ENCODE measurements around the gene PRR7.

The PRR7 gene

DNA sequence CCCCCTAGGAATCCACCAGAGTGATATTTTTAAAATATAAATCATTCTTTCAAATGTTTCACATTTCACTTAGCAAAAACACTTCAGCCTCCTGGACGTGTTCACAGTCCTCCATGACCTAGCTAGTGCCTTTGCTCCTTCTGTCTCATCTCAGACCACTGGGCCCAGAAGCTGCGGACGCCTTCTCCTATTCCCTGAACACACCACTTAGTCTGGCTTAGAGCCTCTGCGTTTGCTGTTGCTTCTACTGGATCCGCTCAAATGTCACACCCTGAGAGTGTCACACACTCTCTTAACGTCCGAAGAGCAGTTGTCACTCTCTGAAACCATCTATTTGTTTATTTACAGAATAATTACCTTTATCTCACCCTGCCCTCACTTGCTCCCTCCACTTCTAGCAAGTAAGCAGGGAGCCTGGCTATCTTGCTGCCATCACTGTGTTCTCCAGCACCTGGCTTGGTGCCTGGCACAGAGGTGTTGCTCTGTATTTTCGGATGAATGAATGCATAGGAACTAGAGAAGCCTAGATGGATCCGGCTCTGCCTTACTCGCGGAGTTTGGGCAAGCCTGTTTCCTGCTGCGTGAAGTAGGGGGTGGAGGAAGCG lies 21.3 kb upstream of the PRR7 start:
- no peak for DNase-seq

DNA sequence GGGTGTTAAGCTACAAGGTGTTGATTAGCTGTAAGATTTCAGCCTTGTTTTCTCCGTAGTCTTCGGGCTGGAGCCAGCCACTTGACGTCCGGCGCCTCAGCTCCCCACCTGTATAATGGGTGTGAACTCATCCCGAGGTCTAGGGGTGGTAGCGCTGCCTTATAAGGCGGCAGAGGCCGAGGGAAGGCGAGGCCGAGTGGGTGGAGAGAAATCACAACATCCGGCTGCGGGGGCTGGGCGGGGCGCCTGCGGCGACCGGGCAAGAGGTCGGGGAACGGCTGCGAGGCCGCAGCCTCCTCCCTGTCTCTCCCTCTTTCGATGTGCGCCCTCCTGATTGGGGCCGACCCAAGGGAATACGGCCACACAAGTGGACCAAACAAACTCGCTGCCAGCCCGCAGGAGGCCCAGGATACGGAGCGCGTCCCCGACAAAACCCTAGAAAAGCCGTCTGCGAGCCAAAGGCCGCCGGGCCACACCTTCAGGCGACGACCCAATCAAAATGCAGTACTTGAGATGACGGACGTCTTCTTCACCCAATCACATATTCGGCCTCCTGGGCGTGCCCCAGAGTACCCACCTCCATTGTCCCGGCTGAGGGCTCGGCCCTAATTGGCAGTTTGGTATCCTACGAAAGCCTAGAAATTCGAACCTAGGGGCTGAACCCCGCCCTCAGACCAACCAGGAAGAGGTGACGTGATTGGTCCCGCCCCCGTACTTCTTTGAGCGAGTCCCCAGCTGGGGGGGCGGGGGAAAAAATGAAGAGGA lies 20.6 kb upstream of the PRR7 start:
- peak; percentile 99 for DNase-seq

DNA sequence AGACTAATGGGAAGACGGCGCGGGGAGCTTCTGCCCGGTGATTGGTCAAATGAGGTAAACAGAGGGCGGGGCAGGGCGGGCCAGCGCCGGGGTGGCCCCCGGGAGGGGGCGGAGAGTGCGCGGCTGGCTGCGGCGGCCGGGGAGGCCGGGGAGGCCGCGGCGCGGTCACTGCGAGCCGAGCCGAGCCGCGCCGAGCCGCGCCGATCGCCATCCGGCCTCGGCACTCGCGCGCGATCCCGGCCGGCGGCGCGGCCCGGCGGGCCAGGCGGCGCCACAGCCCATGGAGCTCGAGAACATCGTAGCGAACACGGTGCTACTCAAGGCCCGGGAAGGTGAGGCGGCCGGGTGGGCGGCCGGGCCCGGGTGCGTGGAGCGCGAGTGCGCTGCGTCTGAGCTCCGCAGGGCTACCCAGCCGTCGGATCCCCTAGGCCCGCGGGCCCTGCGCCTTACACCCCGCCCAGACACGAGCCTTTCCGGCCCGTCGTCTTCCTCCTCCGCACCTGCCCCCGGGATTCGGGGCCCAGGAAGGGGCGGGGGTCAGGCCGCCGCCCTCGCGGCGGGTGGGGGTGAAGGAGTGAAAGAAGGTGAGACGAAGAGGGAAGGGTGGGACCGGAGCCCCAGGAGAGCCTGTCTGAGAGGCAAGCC lies 19.9 kb upstream of the PRR7 start, which contains the start of gene GRK6:
Gene GRK6 (plus strand): TSS at position 111 of the 645 bp plus-strand sequence. CDS start 170 bp downstream, at position 281.
- peak; percentile 48 for DNase-seq

DNA sequence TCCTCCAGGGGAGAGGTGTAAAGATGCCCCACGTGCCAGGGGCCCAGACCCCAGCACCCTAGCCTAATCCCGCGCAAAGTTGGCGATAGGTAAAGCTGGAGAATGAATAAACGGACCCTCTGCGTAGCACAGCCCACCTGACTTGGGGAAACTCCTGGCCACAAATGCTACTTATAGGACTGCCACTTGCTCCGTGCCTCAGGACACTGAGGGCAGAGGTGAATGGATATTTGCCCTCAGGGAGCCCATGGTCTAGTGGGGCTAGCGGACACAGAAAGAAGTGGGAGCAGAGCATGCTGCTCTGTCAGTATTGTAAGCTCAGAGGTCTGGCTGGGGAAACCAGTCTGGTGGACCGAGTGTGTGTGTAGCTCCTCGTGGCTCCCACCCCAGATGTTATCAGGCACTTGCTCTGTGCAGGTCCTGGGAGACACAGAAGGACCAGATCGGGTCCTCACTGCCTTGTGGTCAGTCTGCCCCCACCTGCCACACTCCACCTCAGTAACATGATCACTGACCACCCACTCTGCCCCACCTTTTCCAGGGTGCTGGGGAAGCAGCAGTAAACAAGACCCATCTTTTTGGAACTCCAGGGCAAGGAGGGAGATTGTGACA lies 19.3 kb upstream of the PRR7 start:
- DNase-seq = no peak

DNA sequence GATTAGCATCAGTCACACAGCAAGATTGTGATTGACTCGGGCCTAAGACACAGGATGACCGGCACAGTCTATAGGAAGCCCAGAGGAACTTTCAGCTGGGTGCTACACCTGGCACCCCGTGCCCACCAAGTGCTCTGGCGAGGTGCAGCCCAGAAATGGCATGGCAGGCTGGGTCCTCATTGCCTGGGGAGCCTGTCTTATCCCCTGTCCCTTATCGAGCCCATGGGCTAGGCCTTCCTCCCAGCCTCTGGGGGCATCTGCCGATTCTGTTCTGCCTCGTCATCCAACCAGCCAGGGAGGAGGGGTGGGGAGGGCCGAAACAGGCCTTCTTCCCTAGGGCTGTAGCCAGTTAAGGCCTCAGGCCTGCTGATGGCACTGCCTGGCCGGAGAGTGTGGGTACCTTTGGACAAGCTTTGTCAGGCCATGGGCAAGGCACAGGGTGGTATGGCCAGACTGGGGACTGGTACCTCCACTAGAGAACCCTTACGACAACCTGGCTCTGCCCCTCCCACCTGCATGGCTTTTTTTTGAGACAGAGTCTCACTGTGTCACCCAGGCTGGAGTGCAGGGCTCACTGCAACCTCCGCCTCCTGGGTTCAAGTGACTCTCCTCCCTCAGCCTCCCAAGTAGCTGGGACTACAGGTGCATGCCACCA lies 18.6 kb upstream of the PRR7 start:
- DNase-seq = no peak

DNA sequence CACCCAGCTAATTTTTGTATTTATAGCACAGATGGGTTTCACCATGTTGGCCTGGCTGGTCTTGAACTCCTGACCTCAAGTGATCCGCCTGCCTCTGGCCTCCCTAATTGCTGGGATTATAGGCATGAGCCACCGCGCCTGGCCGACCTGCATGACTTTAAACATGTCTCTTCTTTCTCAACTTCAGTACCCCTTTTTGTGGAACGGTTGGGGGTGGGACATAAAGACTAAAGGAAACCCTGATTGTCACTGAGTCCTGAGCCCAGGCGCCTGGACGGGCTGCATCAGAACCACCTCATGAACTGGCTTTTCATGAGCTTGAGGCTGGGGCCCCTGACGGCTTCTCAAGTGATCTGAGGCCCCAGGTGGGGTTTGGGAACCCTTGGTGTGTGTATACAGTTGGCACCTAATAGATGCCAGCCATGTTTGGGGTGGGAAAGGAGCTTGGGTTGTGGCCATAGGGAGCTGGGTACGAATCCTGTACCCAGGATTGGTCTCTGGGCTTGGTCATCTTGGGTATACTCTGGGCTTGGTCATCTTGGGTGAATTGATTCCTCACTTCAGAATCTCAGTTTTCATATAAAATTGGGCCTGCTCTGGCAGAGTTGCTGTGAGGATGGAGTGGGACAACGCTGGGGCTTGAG lies 17.9 kb upstream of the PRR7 start:
- no peak for DNase-seq

DNA sequence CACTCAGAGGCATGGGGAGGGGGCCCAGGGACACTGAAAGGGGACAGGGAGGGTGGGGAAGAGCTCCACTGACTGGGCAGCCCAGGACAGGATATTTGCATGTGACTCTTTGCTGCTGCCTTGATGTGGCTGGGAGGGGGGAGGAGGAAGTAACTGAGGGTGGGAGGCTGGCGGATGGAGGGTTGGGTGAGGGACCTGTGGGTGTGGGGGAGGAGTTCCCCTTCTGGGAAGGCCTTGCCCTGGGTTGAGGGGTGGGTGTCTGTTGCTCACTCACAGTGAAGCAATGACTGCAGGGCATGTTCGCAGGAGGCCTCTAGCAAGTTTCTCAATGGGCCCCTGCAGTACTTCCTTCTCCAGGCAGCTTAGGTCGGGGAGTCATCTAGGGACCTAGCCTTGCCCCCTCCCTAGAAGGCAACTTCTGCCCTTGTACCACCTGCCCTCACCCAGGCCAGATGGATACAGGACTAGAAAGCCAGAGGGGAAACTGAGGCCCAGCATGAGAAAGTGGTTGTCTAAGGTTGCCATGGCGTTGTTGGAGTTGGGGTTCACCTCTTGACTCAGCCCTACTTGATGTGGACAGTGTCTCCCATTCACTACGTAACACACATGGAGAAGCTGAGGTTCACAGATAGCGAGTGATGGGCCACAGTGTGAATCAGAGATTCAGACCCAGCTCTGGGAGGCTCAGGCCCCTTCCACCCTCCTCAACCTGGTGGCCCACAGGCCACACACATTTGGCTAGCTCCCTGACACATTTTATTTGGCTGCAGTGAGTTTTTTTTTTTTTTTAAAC lies 17.2 kb upstream of the PRR7 start:
- DNase-seq = peak; percentile 66

DNA sequence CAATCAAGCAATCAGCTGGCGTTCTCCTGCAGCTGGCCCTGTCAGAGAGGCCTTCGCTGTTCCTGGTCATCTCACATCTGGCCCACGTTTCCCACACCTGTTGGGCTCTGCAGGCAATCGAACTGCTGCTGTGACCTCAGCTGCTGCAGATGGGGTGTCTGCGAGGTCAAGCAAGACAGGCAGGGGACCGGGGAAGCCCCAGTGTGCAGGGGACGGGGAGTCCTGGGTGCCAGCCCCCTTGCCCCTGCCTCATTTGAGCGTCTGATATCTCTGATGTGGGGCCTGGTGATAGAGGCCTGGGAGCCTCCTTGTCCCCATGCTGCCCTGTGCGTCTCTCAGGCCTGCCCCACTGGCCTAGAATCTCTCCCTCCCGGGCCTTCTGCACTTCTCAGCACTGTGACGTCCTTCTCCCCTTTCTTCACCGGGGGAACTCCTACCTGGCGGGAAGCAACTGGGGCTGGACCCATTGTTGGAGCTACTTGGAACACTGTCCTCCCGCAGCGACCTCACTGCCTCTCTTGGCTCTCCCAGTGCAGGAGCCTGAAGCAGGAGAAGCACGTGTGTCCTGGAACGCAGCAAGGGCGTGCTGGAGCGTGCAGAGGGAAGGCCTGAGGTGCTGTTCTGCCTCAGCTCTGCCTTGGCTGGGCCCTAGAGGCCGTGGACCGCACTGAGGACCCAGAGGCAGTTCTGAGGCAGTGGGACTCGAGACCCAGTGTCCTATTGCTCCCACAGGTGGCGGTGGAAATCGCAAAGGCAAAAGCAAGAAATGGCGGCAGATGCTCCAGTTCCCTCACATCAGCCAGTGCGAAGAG lies 16.3 kb upstream of the PRR7 start:
- no peak for DNase-seq

DNA sequence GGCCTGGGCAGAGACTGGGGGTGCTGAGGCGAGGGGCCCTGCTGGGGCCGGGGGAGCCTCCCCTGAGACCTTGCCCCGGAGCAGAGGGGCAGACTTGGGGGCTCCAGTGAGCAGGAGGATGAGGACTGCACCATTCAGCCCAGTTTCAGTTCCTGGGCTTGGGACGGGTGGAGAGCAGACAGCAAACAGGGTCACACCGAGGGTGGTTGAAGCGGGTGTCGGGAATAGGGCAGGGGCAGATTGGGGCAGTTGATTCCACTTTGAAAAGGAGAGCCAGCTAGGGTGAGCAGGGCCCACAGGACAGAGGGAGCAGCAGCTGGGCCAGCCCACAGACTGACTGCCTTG lies 15.7 kb upstream of the PRR7 start:
- no peak for DNase-seq

DNA sequence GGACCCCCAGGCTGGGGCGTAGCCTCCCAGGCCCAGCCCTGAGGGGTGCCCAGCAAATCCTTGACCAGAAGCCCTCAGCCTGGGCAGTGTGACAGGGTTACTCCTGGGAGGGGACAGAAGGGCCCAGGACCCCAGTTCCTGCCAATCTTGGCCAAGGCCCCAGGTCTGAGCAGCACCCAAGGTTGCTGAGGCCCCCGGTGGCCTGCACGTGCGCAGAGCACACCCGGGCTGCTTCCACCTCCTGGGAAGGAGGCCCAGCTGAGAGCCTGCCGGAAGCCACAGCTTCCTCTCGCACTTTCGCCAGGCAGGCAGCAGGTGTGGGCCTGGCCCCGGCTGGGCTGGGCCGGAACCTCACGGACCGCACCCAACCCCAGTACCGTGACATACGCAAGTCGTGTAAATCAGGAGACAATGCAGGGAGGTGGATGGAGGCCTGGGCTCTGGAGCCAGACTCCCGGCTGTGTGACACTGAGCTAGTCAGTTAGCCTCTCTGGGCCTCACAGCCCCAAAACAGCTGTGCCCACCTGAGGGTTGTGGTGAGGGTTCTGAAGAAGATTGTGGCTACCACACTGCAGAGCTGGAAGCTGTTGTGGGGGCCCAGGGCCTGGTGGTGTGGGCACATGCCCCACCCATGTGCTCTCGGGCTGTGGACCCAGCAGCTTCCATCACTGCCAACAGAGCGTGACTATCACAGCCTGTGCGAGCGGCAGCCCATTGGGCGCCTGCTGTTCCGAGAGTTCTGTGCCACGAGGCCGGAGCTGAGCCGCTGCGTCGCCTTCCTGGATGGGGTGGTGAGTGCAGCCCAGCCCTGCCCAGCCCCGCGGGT lies 15.1 kb upstream of the PRR7 start:
- DNase-seq = peak; percentile 46

DNA sequence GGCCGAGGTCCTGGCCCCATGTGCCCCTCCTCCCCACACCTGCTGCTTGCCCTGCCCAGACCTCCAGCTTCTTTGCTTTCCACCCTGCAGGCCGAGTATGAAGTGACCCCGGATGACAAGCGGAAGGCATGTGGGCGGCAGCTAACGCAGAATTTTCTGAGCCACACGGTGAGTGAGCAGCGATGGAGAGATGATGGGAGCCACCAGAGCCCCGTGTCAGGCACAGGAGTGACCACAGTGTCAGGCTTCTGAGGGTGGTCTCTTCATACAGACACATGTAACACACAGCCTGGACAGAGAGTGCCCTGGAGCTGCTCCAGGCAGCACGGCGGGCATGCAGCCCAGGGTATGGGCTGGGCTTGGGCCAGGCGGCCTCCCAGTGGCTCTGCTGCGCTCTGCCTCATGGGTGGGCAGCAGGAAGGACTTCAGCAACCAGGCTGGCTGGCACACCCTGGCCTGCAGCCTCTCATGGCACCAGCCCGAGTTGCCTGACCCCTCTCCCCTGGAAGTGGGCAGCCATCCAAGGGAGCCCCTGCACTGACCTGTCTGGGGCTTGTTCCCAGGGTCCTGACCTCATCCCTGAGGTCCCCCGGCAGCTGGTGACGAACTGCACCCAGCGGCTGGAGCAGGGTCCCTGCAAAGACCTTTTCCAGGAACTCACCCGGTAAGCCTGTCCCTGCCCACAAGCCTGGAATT lies 14.3 kb upstream of the PRR7 start:
- DNase-seq = no peak

DNA sequence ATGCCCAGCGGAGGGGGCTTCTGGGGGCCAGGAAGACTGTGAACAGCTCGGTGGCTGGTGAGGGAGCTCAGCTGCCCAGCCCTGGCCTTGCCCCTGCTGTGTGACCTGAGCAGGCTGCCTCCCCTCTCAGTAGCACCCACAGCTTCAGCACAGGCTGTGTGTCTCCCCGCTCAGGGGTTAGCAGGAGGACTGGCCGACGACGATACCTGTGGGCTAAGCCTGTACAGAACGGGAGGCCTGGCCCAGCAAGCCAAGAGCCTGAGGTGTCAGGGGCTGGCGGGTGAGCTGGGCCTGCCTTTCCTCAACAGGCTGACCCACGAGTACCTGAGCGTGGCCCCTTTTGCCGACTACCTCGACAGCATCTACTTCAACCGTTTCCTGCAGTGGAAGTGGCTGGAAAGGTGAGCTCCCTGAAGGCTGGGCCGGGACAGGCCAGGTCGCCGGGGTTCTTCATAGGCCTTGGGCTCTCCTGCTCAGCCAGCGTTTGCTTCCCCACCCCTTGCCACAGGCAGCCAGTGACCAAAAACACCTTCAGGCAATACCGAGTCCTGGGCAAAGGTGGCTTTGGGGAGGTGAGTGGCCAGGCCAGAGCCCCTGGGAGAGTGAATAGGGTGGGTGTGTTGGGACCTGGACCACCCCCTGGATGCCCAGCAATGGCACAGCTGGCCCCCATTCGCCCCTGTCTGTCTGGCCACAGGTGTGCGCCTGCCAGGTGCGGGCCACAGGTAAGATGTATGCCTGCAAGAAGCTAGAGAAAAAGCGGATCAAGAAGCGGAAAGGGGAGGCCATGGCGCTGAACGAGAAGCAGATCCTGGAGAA lies 13.6 kb upstream of the PRR7 start:
- DNase-seq = no peak

DNA sequence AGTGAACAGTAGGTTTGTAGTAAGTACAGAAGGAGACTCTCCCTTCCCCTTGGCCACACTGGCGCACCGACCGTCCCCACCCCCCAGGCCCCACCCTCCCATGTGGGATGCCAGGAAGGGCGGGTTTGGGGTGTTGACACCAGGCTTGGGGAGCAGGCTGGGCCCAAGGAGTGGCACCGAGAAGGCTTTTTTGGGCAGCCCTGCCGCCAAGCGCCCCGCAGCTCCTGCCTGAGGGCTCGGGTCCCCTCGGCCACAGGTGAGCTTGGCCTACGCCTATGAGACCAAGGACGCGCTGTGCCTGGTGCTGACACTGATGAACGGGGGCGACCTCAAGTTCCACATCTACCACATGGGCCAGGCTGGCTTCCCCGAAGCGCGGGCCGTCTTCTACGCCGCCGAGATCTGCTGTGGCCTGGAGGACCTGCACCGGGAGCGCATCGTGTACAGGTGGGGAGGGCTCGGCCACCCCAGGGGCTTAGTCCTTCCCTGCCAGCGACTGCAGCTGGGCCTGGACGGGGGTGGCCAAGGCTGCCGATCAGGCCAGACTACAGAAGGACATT lies 12.9 kb upstream of the PRR7 start:
- no peak for DNase-seq

DNA sequence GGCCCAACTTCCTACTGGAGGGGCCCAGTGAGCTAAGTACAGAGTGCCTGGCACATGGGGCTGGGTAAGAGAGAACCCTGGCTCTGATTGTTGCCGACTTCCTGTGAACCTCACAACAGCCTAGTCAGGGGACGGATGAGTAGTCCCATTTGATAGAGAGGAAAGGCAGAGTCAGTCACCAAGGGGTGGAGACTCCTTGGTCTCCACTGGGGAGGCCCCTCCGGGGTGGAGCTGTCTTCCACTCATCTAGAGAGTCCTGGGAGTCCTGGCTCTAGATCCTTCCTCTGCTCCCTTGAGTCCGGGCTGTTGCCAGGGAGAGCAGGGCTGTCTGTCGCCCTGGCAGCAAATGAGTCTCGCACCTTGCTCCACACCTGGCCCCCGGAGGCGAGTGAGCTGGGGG lies 12.2 kb upstream of the PRR7 start:
- DNase-seq = peak; percentile 42

DNA sequence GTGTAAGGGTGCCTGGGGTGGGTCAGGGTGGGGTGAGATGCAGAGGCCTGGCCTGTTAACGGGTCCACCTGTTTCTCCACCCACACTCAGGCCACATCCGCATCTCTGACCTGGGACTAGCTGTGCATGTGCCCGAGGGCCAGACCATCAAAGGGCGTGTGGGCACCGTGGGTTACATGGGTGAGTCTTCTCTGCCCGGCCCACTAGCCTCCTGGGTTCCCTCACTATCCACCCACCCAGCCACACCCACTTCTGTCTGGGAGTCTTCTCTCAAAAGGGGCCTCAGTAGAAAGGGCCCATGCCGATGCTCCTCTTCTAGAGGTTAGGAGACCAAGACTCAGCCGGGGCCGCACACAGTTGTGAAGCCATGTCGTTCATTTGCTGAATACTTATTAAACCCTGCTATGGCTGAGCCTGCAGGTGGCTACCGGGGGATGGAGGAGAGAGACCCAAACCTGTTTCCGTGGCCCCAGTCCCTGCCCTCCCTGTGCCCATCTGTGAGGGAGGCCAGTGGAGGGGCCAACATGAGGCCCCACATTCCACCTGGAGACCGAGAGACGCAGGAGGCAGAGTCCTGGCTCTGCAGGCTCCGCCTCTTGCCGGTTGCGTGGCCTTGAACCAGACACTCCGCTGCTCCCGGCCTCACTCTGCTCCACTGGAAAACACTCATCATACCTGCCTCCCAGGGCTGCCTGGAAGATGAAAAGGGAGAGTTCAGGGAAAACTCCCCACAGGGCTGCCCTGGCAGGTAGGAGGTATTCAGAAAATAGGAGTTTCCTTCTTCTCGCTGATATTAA lies 11.5 kb upstream of the PRR7 start:
- no peak for DNase-seq

DNA sequence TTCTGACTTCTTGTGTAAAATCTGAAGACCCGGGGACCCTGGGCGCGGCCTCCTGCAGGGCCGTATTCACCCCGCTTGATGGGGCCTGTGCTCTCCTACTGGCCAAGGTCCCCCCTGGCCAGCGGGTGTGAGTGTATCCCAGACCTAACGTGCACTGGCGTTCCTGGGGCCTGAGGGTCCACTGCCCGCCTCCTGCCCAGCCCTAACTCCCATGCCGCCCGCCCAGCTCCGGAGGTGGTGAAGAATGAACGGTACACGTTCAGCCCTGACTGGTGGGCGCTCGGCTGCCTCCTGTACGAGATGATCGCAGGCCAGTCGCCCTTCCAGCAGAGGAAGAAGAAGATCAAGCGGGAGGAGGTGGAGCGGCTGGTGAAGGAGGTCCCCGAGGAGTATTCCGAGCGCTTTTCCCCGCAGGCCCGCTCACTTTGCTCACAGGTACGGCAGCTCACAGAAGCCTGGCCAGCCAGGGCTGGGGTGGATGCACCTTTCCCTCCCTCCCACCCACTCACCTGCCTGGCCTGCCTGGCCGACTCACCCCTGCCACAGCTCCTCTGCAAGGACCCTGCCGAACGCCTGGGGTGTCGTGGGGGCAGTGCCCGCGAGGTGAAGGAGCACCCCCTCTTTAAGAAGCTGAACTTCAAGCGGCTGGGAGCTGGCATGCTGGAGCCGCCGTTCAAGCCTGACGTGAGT lies 10.6 kb upstream of the PRR7 start:
- DNase-seq = no peak

DNA sequence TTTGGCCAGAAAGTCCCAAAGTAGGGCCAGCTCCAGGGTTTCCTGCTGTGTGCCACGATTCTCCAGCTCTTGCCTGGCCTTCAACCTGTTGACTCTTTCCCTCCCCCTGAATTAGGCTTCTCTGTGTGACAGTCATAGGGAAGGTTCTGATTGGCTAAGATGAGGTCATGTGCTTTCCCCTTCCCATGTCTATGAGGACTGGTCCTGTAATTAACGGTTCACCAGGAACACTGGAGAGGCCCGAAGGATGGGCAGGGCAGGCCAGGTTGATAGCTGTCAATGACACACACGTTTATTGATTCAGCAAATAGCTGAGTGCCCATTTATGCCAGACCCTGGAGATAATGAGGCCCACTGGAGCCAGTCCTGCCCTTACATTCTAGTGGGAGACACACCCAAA lies 9.0 kb upstream of the PRR7 start:
- DNase-seq = no peak
